Liver (tissue), 3 donors: Measurements from ENCODE around the gene CDCP2.

Source experiments
- ATF3 ChIP-seq: IDR thresholded peaks from 2 replicates; pipeline ENCODE4 v1.6.1; 2016; ENCODE audit warnings: antibody characterized with exemption
- CTCF ChIP-seq: fragments of 150-350 bp; IDR thresholded peaks from 2 replicates; pipeline ENCODE4 v1.5.1; 2017; ENCODE audit warnings: improper control_type of control experiment, low read depth, low read length; ENCODE audit not compliant: missing input control
- FOXA1 ChIP-seq: IDR thresholded peaks from 2 replicates; pipeline ENCODE4 v1.6.1; 2016; ENCODE audit warnings: antibody characterized with exemption
- MAX ChIP-seq: IDR thresholded peaks from 2 replicates; pipeline ENCODE4 v1.6.1; 2016; ENCODE audit warnings: antibody characterized with exemption
- RAD21 ChIP-seq, 2 donors: IDR thresholded peaks; 2 replicates each; pipeline ENCODE4 v1.6.1; 2016; ENCODE audit warnings: antibody characterized with exemption in 2 of 2, mild to moderate bottlenecking in 2 of 2
- ZBTB33 ChIP-seq: IDR thresholded peaks from 2 replicates; pipeline ENCODE4 v1.6.1; 2016; ENCODE audit warnings: antibody characterized with exemption
- donor health status: healthy.
- donor health status: healthy.

GRCh38 chr1:54100500-54100899 lies 52.3 kb downstream of the CDCP2 start:
- TF ChIP-seq CTCF (no peak), ATF3 (no peak), MAX (no peak), RAD21 (IDR thresholded peaks at IDR 0.05) (no peak), FOXA1 (no peak), ZBTB33 (no peak)
